ENCODE data around the gene SORCS2.

Gene SORCS2

DNA sequence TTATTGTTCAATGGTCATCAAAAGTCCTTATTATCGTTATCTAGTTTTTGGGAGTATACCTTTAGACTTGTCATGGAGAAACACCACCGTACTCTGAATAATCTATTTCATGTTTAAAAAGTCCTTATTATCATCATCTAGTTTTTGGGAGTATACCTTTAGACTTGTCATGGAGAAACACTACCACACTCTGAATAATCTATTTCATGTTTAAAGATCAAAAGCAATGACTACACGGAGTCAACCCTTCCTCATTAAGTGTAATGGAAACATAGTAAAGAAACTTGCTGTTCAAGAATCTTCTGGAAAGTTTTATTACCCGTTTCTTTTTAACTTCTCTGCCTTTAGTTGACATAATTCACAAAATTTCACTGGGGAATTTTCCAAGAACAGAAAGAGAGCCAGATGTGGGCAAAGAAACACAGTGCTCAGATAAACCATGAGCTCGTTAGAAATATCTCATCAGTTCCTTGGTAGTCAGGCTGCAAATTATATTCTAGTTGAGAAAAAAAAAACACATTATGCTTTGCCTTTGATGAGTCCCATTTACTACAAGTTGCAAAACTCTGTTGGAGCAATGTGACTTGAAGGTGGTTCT is 588.5 kb downstream of the SORCS2 start:
- Histone ChIP-seq H3K4me1 (ENCODE audit: insufficient read depth, insufficient read length) (no peaks in the 10 kb centered on the region), H3K9me3 (ENCODE audit: insufficient read depth, low read length) (no peaks in the 10 kb centered on the region), H3K9ac (ENCODE audit: insufficient read length, low read depth) (no peak overlapping the region), H3K27me3 (ENCODE audit: insufficient read depth, insufficient read length) (no peaks in the 10 kb centered on the region), H3K4me3 (ENCODE audit: insufficient read length, low read depth) (no peak overlapping the region), H3K36me3 (ENCODE audit: insufficient read depth, insufficient read length, low read length) (peaks cover 79% of the 10 kb centered on the region)
- no peak for DNase-seq (ENCODE audit: low read depth, low spot score)
- TF ChIP-seq ZNF274 (IDR thresholded peaks at IDR 0.05; ENCODE audit: low read depth, low read length) (no peak), SUZ12 (IDR thresholded peaks at IDR 0.05; ENCODE audit: extremely low read depth, insufficient read depth, insufficient read length) (no peak), YY1 (IDR thresholded peaks at IDR 0.05; ENCODE audit: insufficient read depth, insufficient read length) (no peak)

DNA sequence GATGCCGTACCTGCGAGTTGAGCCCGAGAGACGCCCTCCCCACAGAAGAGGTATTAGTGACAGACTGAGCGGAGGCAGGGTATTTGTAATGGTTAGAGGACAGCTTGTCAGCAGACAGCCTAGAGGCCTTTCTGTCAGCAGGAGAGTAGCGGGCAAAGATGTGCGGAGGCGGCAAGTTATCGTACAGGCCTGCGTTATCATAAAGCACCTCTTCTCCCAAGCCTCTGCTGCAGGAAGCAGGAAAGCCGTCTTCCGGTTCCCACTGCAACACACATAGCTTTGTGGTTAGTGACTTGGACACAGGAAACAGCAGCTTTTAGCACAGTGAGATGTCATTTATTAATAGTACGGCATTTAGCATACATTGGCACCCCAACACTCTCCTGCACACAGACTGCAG is 589.0 kb downstream of the SORCS2 start:
- no peak overlapping the region for H3K9ac ChIP-seq (ENCODE audit: insufficient read length, low read depth)
- no peaks in the 10 kb centered on the region for H3K27me3 ChIP-seq (ENCODE audit: insufficient read depth, insufficient read length)
- H3K36me3 ChIP-seq (ENCODE audit: insufficient read depth, insufficient read length, low read length), result peaks cover 79% of the 10 kb centered on the region
- no peak overlapping the region for H3K4me3 ChIP-seq (ENCODE audit: insufficient read length, low read depth)
- H3K4me1 ChIP-seq (ENCODE audit: insufficient read depth, insufficient read length), result no peaks in the 10 kb centered on the region
- no peaks in the 10 kb centered on the region for H3K9me3 ChIP-seq (ENCODE audit: insufficient read depth, low read length)
- TF ChIP-seq SUZ12 (IDR thresholded peaks at IDR 0.05; ENCODE audit: extremely low read depth, insufficient read depth, insufficient read length) (no peak), YY1 (IDR thresholded peaks at IDR 0.05; ENCODE audit: insufficient read depth, insufficient read length) (no peak), ZNF274 (IDR thresholded peaks at IDR 0.05; ENCODE audit: low read depth, low read length) (no peak)
- DNase-seq (ENCODE audit: low read depth, low spot score), result no peak

DNA sequence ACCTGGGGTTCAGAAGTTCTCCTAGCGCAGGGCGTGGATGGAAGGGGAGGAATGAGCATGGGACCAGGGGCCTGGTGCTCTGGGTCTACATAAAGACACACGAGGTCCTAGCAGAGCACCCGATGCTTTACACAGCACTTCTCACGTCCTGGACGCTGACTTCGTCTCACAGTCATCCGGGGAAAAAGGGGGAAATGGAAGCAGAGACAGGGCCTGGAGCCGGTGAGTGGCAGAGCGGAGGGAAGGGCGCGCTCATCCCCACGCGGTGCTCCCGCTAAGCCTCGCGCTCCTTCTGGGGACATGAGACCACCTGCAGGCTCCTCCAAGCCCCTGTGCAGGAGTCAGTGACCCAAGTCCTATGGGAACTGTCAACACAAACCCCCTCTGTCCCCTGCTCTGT is 589.7 kb downstream of the SORCS2 start:
- Histone ChIP-seq H3K4me1 (ENCODE audit: insufficient read depth, insufficient read length) (no peaks in the 10 kb centered on the region), H3K36me3 (ENCODE audit: insufficient read depth, insufficient read length, low read length) (peaks cover 80% of the 10 kb centered on the region), H3K27me3 (ENCODE audit: insufficient read depth, insufficient read length) (no peaks in the 10 kb centered on the region), H3K9me3 (ENCODE audit: insufficient read depth, low read length) (no peaks in the 10 kb centered on the region), H3K9ac (ENCODE audit: insufficient read length, low read depth) (no peak overlapping the region), H3K4me3 (ENCODE audit: insufficient read length, low read depth) (no peak overlapping the region)
- TF ChIP-seq SUZ12 (IDR thresholded peaks at IDR 0.05; ENCODE audit: extremely low read depth, insufficient read depth, insufficient read length) (no peak), YY1 (IDR thresholded peaks at IDR 0.05; ENCODE audit: insufficient read depth, insufficient read length) (no peak), ZNF274 (IDR thresholded peaks at IDR 0.05; ENCODE audit: low read depth, low read length) (no peak)
- no peak for DNase-seq (ENCODE audit: low read depth, low spot score)

DNA sequence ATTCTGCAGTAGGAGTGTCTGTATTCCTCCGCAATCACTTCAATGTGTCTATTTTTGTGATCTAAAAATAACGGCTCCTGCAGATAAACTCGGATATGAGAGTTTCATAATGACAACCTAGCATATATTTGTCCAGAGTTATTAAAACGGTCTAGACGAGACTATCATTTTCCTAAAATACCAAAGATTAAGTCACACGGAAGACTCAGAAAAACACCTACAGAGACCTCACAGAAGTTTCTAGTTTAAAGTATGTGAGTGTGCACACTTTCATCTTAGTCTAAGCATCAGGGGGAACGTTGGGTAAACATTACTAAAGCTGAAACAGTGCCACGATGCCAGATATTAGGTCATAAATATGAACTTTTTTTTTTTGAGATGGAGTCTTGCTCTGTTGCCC is 590.4 kb downstream of the SORCS2 start:
- Histone ChIP-seq H3K9ac (ENCODE audit: insufficient read length, low read depth) (no peak overlapping the region), H3K36me3 (ENCODE audit: insufficient read depth, insufficient read length, low read length) (peaks cover 79% of the 10 kb centered on the region), H3K4me3 (ENCODE audit: insufficient read length, low read depth) (no peak overlapping the region), H3K9me3 (ENCODE audit: insufficient read depth, low read length) (no peaks in the 10 kb centered on the region), H3K4me1 (ENCODE audit: insufficient read depth, insufficient read length) (no peaks in the 10 kb centered on the region), H3K27me3 (ENCODE audit: insufficient read depth, insufficient read length) (no peaks in the 10 kb centered on the region)
- TF ChIP-seq YY1 (IDR thresholded peaks at IDR 0.05; ENCODE audit: insufficient read depth, insufficient read length) (no peak), ZNF274 (IDR thresholded peaks at IDR 0.05; ENCODE audit: low read depth, low read length) (no peak), SUZ12 (IDR thresholded peaks at IDR 0.05; ENCODE audit: extremely low read depth, insufficient read depth, insufficient read length) (no peak)
- no peak for DNase-seq (ENCODE audit: low read depth, low spot score)

DNA sequence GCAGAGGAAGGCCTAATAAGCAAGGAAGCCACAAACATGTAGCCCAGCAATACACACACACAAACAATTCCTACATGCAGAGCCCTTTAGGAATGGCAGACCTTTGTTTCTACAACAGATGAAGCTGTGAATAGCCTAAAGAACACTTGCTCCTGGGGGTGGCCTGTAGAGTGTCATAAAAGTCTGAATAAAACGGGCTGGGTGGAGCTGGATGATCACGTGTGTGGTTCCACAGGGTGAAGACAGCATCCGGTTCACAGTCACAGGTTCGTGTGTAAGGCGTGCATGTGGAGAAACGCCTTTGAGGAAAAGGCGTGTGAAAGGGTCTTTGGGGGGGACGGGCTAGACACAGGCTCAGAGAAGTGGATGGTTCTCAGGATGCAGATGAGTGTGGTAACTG is 591.2 kb downstream of the SORCS2 start:
- Histone ChIP-seq H3K27me3 (ENCODE audit: insufficient read depth, insufficient read length) (no peaks in the 10 kb centered on the region), H3K4me1 (ENCODE audit: insufficient read depth, insufficient read length) (peaks cover 4% of the 10 kb centered on the region), H3K9ac (ENCODE audit: insufficient read length, low read depth) (no peak overlapping the region), H3K4me3 (ENCODE audit: insufficient read length, low read depth) (no peak overlapping the region), H3K36me3 (ENCODE audit: insufficient read depth, insufficient read length, low read length) (peaks cover 71% of the 10 kb centered on the region), H3K9me3 (ENCODE audit: insufficient read depth, low read length) (no peaks in the 10 kb centered on the region)
- no peak for DNase-seq (ENCODE audit: low read depth, low spot score)
- no peak for TF ChIP-seq YY1 (IDR thresholded peaks at IDR 0.05; ENCODE audit: insufficient read depth, insufficient read length)
- TF ChIP-seq ZNF274 (IDR thresholded peaks at IDR 0.05; ENCODE audit: low read depth, low read length), result no peak
- TF ChIP-seq SUZ12 (IDR thresholded peaks at IDR 0.05; ENCODE audit: extremely low read depth, insufficient read depth, insufficient read length), result no peak

DNA sequence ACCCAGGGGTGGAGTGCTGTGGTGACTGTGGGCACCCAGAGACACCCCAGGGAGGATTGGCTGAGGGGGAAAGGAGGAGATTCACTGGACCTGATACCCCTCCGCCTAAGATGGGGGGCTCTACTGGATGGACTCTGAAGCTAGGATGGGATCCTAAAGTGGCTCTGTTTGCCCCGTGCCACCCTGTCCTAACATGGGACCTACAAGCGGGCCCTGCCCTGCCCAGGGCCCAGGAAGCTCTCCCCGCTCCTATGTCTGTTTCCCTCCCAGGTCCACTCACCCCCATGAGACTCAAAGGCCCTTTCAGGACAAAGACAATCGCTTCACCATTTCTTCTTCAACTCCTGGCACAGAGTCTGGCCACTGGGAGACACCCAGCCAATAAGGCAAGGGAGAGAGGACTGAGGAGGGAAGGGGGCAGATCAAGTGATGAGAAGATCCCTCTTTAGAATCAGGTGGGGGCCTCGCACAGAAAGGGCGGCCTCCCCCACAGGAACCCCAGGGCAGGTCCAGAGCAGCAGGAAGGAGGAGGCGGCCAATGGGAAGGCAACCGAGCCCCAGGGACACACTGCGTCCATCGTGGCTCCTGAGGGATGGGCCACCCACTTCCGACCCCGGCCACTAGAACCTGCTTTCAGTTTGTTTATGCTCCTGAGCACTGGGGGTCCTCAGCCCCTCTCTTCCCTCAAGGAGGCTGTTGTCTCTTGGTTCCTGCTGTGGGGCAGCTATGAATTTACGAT is 592.0 kb downstream of the SORCS2 start:
- TF ChIP-seq ZNF274 (IDR thresholded peaks at IDR 0.05; ENCODE audit: low read depth, low read length), result no peak
- TF ChIP-seq SUZ12 (IDR thresholded peaks at IDR 0.05; ENCODE audit: extremely low read depth, insufficient read depth, insufficient read length), result no peak
- no peak for TF ChIP-seq YY1 (IDR thresholded peaks at IDR 0.05; ENCODE audit: insufficient read depth, insufficient read length)
- no peaks in the 10 kb centered on the region for H3K27me3 ChIP-seq (ENCODE audit: insufficient read depth, insufficient read length)
- no peaks in the 10 kb centered on the region for H3K9me3 ChIP-seq (ENCODE audit: insufficient read depth, low read length)
- no peak overlapping the region for H3K9ac ChIP-seq (ENCODE audit: insufficient read length, low read depth)
- peaks cover 8% of the 10 kb centered on the region for H3K4me1 ChIP-seq (ENCODE audit: insufficient read depth, insufficient read length)
- peaks cover 68% of the 10 kb centered on the region for H3K36me3 ChIP-seq (ENCODE audit: insufficient read depth, insufficient read length, low read length)
- no peak overlapping the region for H3K4me3 ChIP-seq (ENCODE audit: insufficient read length, low read depth)
- DNase-seq (ENCODE audit: low read depth, low spot score), result no peak

DNA sequence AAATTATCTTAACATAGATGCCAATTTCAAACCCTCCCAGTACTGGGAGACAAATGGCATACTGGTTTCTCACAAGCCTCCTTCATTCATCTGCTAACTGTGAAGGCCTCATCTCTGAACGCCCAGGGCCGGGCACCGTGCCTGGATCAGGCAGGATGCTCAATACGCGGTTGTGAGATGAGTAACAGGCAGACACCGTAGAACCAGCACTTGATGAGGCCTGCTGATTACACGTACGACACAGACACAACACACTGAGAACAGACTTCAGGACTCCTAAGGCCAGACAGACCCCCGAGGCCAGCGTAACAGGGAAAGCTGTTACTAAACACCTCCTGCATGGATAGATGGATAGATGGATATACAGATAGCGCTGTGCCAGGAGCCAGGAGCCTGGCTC is 592.7 kb downstream of the SORCS2 start:
- no peak overlapping the region for H3K4me3 ChIP-seq (ENCODE audit: insufficient read length, low read depth)
- no peak overlapping the region for H3K9ac ChIP-seq (ENCODE audit: insufficient read length, low read depth)
- H3K27me3 ChIP-seq (ENCODE audit: insufficient read depth, insufficient read length), result no peaks in the 10 kb centered on the region
- H3K36me3 ChIP-seq (ENCODE audit: insufficient read depth, insufficient read length, low read length), result peaks cover 64% of the 10 kb centered on the region
- TF ChIP-seq YY1 (IDR thresholded peaks at IDR 0.05; ENCODE audit: insufficient read depth, insufficient read length) (no peak), ZNF274 (IDR thresholded peaks at IDR 0.05; ENCODE audit: low read depth, low read length) (no peak), SUZ12 (IDR thresholded peaks at IDR 0.05; ENCODE audit: extremely low read depth, insufficient read depth, insufficient read length) (no peak)
- DNase-seq (ENCODE audit: low read depth, low spot score), result no peak
- peaks cover 8% of the 10 kb centered on the region for H3K4me1 ChIP-seq (ENCODE audit: insufficient read depth, insufficient read length)
- H3K9me3 ChIP-seq (ENCODE audit: insufficient read depth, low read length), result no peaks in the 10 kb centered on the region
